Myometrial cell (primary cell): Measurements from ENCODE around the gene CES5A. TPM values are rescaled to one million over a fixed set of nuclear protein-coding genes. Genes with fewer than 3 reads are reported as not detected.

Experiments used
- total RNA-seq: library from RNA; depleted of rRNA; stranded (reverse); fragments of >200 nt; gene quantifications from 2 replicates; pipeline ENCODE4 v1.2.3, GENCODE V29; 2015

CES5A gene
- not detected in 2 replicates for total RNA-seq

GRCh38 chr16:55875273-55875672 is at the start of gene CES5A:
CES5A (minus strand) TSS chr16:55875373; CDS start chr16:55875221, 152 bp downstream.

GRCh38 chr16:55832773-55833691 is 42.1 kb downstream of the CES5A start, which contains the start of gene CES1:
CES1 (minus strand) TSS chr16:55833096; CDS start chr16:55833055, 41 bp downstream.

Other genes with a start within 250 kb of the CES5A start
- gene SLC6A2, start 219.4 kb downstream of the CES5A start, total RNA-seq = not detected in 2 replicates
- 0.58 and 0.71 TPM in 2 replicates for gene CES1, start 42.3 kb downstream of the CES5A start, total RNA-seq